ENCODE data around the gene TRABD2B. TPM values are rescaled to one million over a fixed set of nuclear protein-coding genes. Genes with fewer than 3 reads are reported as not detected.

TRABD2B gene
- polyA plus RNA-seq, 2 donors, result 0.24 to 0.34 TPM

DNA sequence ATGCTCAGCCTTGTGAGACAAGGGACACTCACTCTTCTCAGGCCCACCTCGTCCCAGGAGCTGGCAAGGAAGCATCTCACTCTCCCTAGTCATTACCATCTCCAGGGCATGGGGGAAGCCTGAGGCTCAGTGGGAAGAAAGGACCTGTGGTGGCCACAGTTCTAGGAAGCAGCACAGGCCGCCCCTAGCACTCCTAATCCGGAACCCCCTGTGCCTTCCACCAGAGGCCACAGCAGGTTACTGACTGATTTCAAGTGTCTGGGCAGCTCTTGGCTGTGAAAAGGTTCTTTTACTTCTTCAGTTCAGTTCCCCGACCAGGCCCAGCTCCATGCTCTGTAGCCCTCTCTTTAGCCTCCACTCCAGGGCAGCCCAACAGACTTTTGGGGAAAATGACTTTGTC is 84.4 kb downstream of the TRABD2B start:
- 34 to 41% methylated on average over 4 of the region's 4 CpGs for WGBS, 2 donors
- H3K4me3 ChIP-seq (ENCODE audit: low read depth in 1 of 2, low read length in 2 of 2), result no peak overlapping the region
- H3K9me3 ChIP-seq (ENCODE audit: control insufficient read depth in 2 of 2, insufficient read depth in 1 of 2, low read depth in 1 of 2, low read length in 1 of 2), result no peaks in the 10 kb centered on the region
- H3K27ac ChIP-seq (ENCODE audit: low read depth in 2 of 2, low read length in 1 of 2), result no peak overlapping the region
- H3K4me1 ChIP-seq (ENCODE audit: control insufficient read depth in 2 of 2, insufficient read depth in 2 of 2, low read length in 1 of 2), result no peaks in the 10 kb centered on the region
- no peaks in the 10 kb centered on the region for H3K27me3 ChIP-seq (ENCODE audit: control insufficient read depth in 1 of 2, insufficient read depth in 2 of 2, low read length in 2 of 2)
- no peaks in the 10 kb centered on the region for H3K36me3 ChIP-seq (ENCODE audit: control insufficient read depth in 2 of 2, insufficient read depth in 2 of 2, low read length in 1 of 2)

DNA sequence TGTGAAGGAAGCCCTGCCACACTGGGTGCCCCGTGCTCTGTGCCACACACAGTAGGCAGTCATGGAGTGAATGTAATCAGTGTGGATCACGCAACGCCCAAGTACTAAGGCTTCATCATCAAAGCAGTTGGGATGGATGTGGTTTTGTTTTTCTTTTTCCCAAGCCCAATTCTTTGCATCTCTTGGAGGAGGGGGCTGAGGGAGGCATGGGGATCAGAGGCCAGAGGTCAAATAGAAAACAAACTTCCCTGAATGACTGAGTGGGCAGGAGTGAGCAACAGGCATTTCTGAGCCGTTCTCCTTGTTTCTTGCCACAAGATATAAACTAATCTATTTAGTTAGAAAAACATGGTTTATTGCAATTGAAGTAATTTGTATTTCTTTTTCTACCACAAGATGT is 85.3 kb downstream of the TRABD2B start:
- Histone ChIP-seq H3K9me3 (ENCODE audit: control insufficient read depth in 2 of 2, insufficient read depth in 1 of 2, low read depth in 1 of 2, low read length in 1 of 2) (no peaks in the 10 kb centered on the region), H3K27me3 (ENCODE audit: control insufficient read depth in 1 of 2, insufficient read depth in 2 of 2, low read length in 2 of 2) (no peaks in the 10 kb centered on the region), H3K4me1 (ENCODE audit: control insufficient read depth in 2 of 2, insufficient read depth in 2 of 2, low read length in 1 of 2) (peaks cover 0 to 1% of the 10 kb centered on the region in 2 donors), H3K36me3 (ENCODE audit: control insufficient read depth in 2 of 2, insufficient read depth in 2 of 2, low read length in 1 of 2) (no peaks in the 10 kb centered on the region), H3K4me3 (ENCODE audit: low read depth in 1 of 2, low read length in 2 of 2) (no peak overlapping the region), H3K27ac (ENCODE audit: low read depth in 2 of 2, low read length in 1 of 2) (no peak overlapping the region)
- WGBS, 2 donors, result 86 to 87% methylated on average over 4 of the region's 4 CpGs

DNA sequence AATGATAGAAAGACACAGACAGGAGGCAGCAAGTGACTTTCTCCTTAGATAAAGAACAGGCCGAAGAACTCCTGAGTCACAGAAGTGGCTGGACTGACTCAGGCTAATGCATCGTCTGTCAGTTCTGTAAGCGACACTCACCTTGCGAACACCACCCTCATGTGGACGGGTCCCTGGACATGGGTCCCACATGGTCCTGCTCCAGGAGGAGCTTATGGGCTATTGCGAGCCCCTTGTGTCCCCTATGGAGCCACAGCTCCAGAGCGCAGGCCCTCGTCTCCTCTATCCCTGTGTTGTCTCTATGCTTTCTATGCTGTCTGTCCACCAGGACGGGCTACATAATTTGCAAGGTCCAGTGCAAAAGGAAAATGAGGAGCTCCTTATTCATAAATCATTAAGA is 85.8 kb downstream of the TRABD2B start:
- peaks cover 0 to 2% of the 10 kb centered on the region in 2 donors for H3K4me1 ChIP-seq (ENCODE audit: control insufficient read depth in 2 of 2, insufficient read depth in 2 of 2, low read length in 1 of 2)
- H3K36me3 ChIP-seq (ENCODE audit: control insufficient read depth in 2 of 2, insufficient read depth in 2 of 2, low read length in 1 of 2), result no peaks in the 10 kb centered on the region
- H3K27ac ChIP-seq (ENCODE audit: low read depth in 2 of 2, low read length in 1 of 2), result no peak overlapping the region
- no peaks in the 10 kb centered on the region for H3K9me3 ChIP-seq (ENCODE audit: control insufficient read depth in 2 of 2, insufficient read depth in 1 of 2, low read depth in 1 of 2, low read length in 1 of 2)
- WGBS, 2 donors, result 91 to 95% methylated on average over 9 of the region's 9 CpGs
- H3K27me3 ChIP-seq (ENCODE audit: control insufficient read depth in 1 of 2, insufficient read depth in 2 of 2, low read length in 2 of 2), result no peaks in the 10 kb centered on the region
- H3K4me3 ChIP-seq (ENCODE audit: low read depth in 1 of 2, low read length in 2 of 2), result no peak overlapping the region

DNA sequence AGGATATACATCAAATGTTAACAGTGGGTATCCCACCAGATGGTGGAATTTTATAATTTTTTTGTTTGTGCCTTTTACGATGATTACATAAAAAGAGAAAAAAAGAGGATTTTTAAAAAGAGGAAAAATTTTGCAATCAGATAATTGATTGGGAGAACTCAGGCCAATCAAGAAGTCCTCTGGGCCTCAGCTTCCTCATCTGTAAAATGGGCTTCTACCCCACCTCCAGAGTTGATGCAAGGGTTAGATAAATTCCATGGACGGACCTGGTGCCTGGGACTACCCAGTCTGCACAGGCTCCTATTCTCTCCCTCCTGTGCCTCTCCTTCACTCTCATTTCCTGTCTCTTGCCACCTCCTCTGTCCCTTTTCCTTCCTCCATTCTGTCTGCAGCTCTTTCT is 88.9 kb downstream of the TRABD2B start:
- WGBS, 2 donors, result 90 to 97% methylated on average over 2 of the region's 2 CpGs
- Histone ChIP-seq H3K36me3 (ENCODE audit: control insufficient read depth in 2 of 2, insufficient read depth in 2 of 2, low read length in 1 of 2) (no peaks in the 10 kb centered on the region), H3K9me3 (ENCODE audit: control insufficient read depth in 2 of 2, insufficient read depth in 1 of 2, low read depth in 1 of 2, low read length in 1 of 2) (no peaks in the 10 kb centered on the region), H3K27me3 (ENCODE audit: control insufficient read depth in 1 of 2, insufficient read depth in 2 of 2, low read length in 2 of 2) (no peaks in the 10 kb centered on the region), H3K27ac (ENCODE audit: low read depth in 2 of 2, low read length in 1 of 2) (no peak overlapping the region), H3K4me3 (ENCODE audit: low read depth in 1 of 2, low read length in 2 of 2) (no peak overlapping the region), H3K4me1 (ENCODE audit: control insufficient read depth in 2 of 2, insufficient read depth in 2 of 2, low read length in 1 of 2) (peaks cover 0 to 3% of the 10 kb centered on the region in 2 donors)

DNA sequence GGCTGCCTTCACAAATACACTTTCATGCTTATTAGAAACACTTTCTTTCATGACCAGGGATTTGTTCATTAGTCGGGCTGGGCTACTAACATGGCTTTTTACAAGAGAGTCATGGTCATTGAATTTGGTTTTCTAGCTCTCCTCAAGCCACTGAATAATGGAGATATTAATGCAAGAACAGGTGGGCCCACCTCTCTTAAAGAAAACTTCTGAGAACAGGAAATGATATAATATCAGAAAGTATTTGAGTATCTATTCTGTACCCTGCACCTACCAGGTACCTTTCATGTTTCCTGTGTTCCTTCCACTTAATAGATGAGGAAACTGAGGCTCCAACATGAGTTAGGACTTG is 90.0 kb downstream of the TRABD2B start:
- Histone ChIP-seq H3K4me1 (ENCODE audit: control insufficient read depth in 2 of 2, insufficient read depth in 2 of 2, low read length in 1 of 2) (peaks cover 0 to 4% of the 10 kb centered on the region in 2 donors), H3K27ac (ENCODE audit: low read depth in 2 of 2, low read length in 1 of 2) (no peak overlapping the region)
- 63 to 70% methylated on average over 1 of the region's 1 CpG for WGBS, 2 donors

DNA sequence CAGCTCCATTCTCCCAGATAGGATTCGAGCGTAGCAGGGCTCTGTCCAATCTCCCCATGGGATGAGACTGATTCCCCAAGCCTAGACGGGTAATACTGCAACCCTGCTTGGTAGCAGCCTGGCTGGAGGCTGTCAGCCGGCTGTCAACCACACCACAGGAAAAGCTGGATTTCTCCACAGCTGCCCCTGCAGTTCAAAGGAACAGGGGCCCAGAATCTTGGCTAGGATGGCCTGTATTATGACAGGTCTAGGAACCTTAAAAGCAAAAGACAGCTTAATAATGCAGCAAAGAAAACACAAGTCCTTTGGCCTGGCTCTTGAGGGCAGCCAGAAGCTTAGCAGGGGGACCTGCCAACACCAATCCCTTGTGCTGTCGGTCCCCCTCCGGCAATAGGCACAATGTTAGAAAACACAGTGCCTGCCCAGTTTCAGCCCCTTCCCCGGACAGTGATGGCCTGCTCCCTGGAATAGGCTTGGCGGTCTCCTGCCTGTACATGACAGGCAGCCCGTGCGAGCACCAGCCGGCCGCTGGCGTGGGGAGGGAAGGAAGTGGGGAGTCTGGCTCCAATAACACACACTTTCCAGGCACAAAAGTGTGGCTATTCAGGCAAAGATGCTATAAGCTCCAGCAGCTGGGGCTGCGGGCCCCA is 90.5 kb downstream of the TRABD2B start:
- WGBS, 2 donors, result 72 to 81% methylated on average over 14 of the region's 14 CpGs
- Histone ChIP-seq H3K4me3 (ENCODE audit: low read depth in 1 of 2, low read length in 2 of 2) (no peak overlapping the region), H3K27me3 (ENCODE audit: control insufficient read depth in 1 of 2, insufficient read depth in 2 of 2, low read length in 2 of 2) (no peaks in the 10 kb centered on the region), H3K27ac (ENCODE audit: low read depth in 2 of 2, low read length in 1 of 2) (no peak overlapping the region), H3K4me1 (ENCODE audit: control insufficient read depth in 2 of 2, insufficient read depth in 2 of 2, low read length in 1 of 2) (peaks cover 0 to 4% of the 10 kb centered on the region in 2 donors), H3K36me3 (ENCODE audit: control insufficient read depth in 2 of 2, insufficient read depth in 2 of 2, low read length in 1 of 2) (no peaks in the 10 kb centered on the region), H3K9me3 (ENCODE audit: control insufficient read depth in 2 of 2, insufficient read depth in 1 of 2, low read depth in 1 of 2, low read length in 1 of 2) (no peaks in the 10 kb centered on the region)

More for the DNA sequence above, 90.0 kb downstream of the TRABD2B start:
- Histone ChIP-seq H3K9me3 (ENCODE audit: control insufficient read depth in 2 of 2, insufficient read depth in 1 of 2, low read depth in 1 of 2, low read length in 1 of 2) (no peaks in the 10 kb centered on the region), H3K4me3 (ENCODE audit: low read depth in 1 of 2, low read length in 2 of 2) (no peak overlapping the region), H3K36me3 (ENCODE audit: control insufficient read depth in 2 of 2, insufficient read depth in 2 of 2, low read length in 1 of 2) (no peaks in the 10 kb centered on the region), H3K27me3 (ENCODE audit: control insufficient read depth in 1 of 2, insufficient read depth in 2 of 2, low read length in 2 of 2) (no peaks in the 10 kb centered on the region)

DNA sequence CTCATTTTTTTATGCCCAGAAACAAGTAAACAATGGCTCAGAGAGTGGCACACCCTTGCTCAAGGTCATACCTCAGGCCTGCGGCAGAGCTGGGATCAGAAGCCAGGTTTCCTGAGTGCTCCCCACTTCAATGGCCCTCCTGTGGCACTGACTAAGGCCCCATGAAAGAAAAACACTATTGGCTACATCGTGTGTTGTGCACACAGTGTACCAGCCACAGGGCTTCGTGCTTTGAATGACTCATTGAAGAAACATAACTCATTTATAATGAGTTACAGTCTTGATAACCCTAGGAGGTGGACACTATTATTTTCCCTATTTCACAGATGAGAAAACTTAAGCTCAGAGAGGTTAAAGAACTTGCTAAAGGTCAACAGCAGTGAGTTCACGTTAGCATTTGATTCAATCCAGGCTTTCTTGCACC is 91.2 kb downstream of the TRABD2B start:
- WGBS, 2 donors, result 41 to 44% methylated on average over 4 of the region's 4 CpGs
- Histone ChIP-seq H3K27me3 (ENCODE audit: control insufficient read depth in 1 of 2, insufficient read depth in 2 of 2, low read length in 2 of 2) (no peaks in the 10 kb centered on the region), H3K4me3 (ENCODE audit: low read depth in 1 of 2, low read length in 2 of 2) (no peak overlapping the region), H3K4me1 (ENCODE audit: control insufficient read depth in 2 of 2, insufficient read depth in 2 of 2, low read length in 1 of 2) (peaks cover 0 to 4% of the 10 kb centered on the region in 2 donors), H3K9me3 (ENCODE audit: control insufficient read depth in 2 of 2, insufficient read depth in 1 of 2, low read depth in 1 of 2, low read length in 1 of 2) (no peaks in the 10 kb centered on the region), H3K27ac (ENCODE audit: low read depth in 2 of 2, low read length in 1 of 2) (no peak overlapping the region), H3K36me3 (ENCODE audit: control insufficient read depth in 2 of 2, insufficient read depth in 2 of 2, low read length in 1 of 2) (no peaks in the 10 kb centered on the region)

DNA sequence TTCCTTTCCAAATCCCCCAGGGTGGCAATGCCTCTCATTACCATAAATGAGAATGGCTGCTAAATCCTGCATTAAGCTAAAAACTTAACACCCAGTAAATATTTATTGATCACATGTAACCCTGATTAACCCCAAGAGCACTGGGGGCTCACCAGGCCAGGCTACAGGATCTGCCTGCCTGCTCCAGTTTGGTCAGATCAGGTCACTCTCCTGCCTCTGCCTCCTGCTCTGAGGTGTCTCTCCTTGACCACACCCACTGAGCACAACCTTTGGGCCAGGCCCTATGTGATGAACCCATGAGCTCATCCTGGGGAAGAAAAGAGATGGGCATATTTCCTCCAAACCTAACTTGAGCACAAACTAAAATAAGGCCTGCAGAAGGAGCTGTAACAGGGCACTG is 93.5 kb downstream of the TRABD2B start:
- Histone ChIP-seq H3K4me3 (ENCODE audit: low read depth in 1 of 2, low read length in 2 of 2) (no peak overlapping the region), H3K27me3 (ENCODE audit: control insufficient read depth in 1 of 2, insufficient read depth in 2 of 2, low read length in 2 of 2) (no peaks in the 10 kb centered on the region), H3K4me1 (ENCODE audit: control insufficient read depth in 2 of 2, insufficient read depth in 2 of 2, low read length in 1 of 2) (peaks cover 0 to 4% of the 10 kb centered on the region in 2 donors)

DNA sequence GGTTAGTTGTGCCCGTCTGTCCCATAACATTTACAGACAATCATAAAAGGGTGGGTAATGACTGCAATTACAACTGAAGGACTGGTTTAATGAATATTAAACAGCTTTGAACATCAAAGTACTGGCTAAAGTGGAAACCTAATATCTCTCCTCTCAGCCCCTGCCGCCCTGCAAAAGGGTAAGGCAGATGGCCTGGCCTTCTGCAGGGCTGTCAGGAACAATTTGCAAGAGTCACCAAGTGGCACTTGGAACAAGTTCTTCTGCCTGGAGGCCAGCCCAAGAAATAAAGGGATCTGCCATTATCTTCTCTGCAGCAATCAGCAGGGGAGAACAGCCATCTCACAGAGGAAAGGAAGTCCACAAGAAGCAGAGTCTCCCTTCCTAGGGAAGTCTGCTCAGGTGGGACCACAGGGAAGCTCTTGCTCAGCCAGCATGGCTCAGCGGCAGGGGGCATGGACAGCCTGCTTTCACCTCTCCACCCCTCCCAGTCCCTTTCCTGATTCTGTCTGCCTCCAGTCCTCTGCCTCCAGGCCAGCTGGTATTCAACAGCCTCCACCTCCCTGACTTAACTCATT is 96.1 kb downstream of the TRABD2B start:
- Histone ChIP-seq H3K4me3 (ENCODE audit: low read depth in 1 of 2, low read length in 2 of 2) (no peak overlapping the region), H3K4me1 (ENCODE audit: control insufficient read depth in 2 of 2, insufficient read depth in 2 of 2, low read length in 1 of 2) (peaks cover 0 to 2% of the 10 kb centered on the region in 2 donors), H3K36me3 (ENCODE audit: control insufficient read depth in 2 of 2, insufficient read depth in 2 of 2, low read length in 1 of 2) (no peaks in the 10 kb centered on the region), H3K27me3 (ENCODE audit: control insufficient read depth in 1 of 2, insufficient read depth in 2 of 2, low read length in 2 of 2) (no peaks in the 10 kb centered on the region), H3K27ac (ENCODE audit: low read depth in 2 of 2, low read length in 1 of 2) (no peak overlapping the region), H3K9me3 (ENCODE audit: control insufficient read depth in 2 of 2, insufficient read depth in 1 of 2, low read depth in 1 of 2, low read length in 1 of 2) (no peaks in the 10 kb centered on the region)
- 83 to 93% methylated on average over 3 of the region's 3 CpGs for WGBS, 2 donors

More for the DNA sequence above, 93.5 kb downstream of the TRABD2B start:
- Histone ChIP-seq H3K36me3 (ENCODE audit: control insufficient read depth in 2 of 2, insufficient read depth in 2 of 2, low read length in 1 of 2) (no peaks in the 10 kb centered on the region), H3K9me3 (ENCODE audit: control insufficient read depth in 2 of 2, insufficient read depth in 1 of 2, low read depth in 1 of 2, low read length in 1 of 2) (no peaks in the 10 kb centered on the region), H3K27ac (ENCODE audit: low read depth in 2 of 2, low read length in 1 of 2) (no peak overlapping the region)
